K562 (cell line): Measurements from ENCODE around the gene RPL29. TPM values are rescaled to one million over a fixed set of nuclear protein-coding genes. Genes with fewer than 3 reads are reported as not detected.
A peak's percentile ranks its signal among the peaks of the same experiment; 100 is the strongest.

Experiments
- ATAC-seq: fragments of 200-7000 bp; cut with Tn5 transposase; 3 replicates; pipeline ENCODE4 v1.9.1; 2020; ENCODE audit warnings: moderate library complexity
- BruUV-seq: library from RNA; stranded (reverse); fragments of 400-500 nt; replicated peaks from 2 replicates; lab custom pipeline; 2021; lab: Mats Ljungman, UMichigan
- CTCF ChIA-PET: fragments of 300-600 bp; formaldehyde crosslinking; extraction: SDS; loops from one replicate; lab custom pipeline; 2021; ENCODE audit warnings: low intra/inter-chr PET ratio; lab: Yijun Ruan, JAX
- POLR2A ChIA-PET: fragments of 300-600, 350-650 bp; sonication (Branson Sonifier 250); formaldehyde crosslinking; extraction: SDS; loops from one replicate; lab custom pipeline; 2021; ENCODE audit warnings: antibody characterized with exemption, inconsistent platforms; lab: Yijun Ruan, JAX
- DNase-seq, 4 experiments: peaks; one replicate each; pipeline versions ENCODE4 v3.0.0 to v3.0.0-alpha.2; 2011 to 2018; ENCODE audit warnings: low spot score in 3 of 4, mixed read lengths in 3 of 4; ENCODE audit errors: extremely low read depth in 1 of 4
- FAIRE-seq: peaks from 2 replicates; lab custom pipeline; 2011; peaks lifted over from hg19 to GRCh38; lab: Jason Lieb, UNC
- H2AFZ ChIP-seq: 2 replicates; pipeline ENCODE4 v1.6.0; 2011; ENCODE audit warnings: low read depth, low read length, control low read depth, inconsistent platforms
- H3K27ac ChIP-seq: fragments of 200-600 bp; 3 replicates; pipeline ENCODE4 v1.8.0; 2011; ENCODE audit warnings: low read depth, mild to moderate bottlenecking, control low read depth, inconsistent platforms, low read length, moderate library complexity, mixed read lengths; ENCODE audit errors: extremely low read depth
- H3K27me3 ChIP-seq, 2 experiments: fragments of 300-600 bp in 1 of 2; 2 replicates in 1 of 2; 3 replicates in 1 of 2; pipeline versions ENCODE4 v1.6.0 to v1.8.0; 2011; ENCODE audit warnings: inconsistent platforms in 2 of 2, low read length in 2 of 2, mild to moderate bottlenecking in 1 of 2, mixed read lengths in 1 of 2, moderate library complexity in 1 of 2; ENCODE audit not compliant: control insufficient read depth in 2 of 2, insufficient read depth in 2 of 2
- H3K36me3 ChIP-seq: fragments of 300-600 bp; 3 replicates; pipeline ENCODE4 v1.8.0; 2011; ENCODE audit warnings: mild to moderate bottlenecking, low read length, inconsistent platforms; ENCODE audit not compliant: control insufficient read depth, insufficient read depth
- H3K4me1 ChIP-seq, 2 experiments: fragments of 200-600 bp in 1 of 2; replicated peaks in 1 of 2; 2 replicates in 1 of 2; 3 replicates in 1 of 2; pipeline versions ENCODE4 v1.5.1 to v1.8.0; 2011; ENCODE audit warnings: inconsistent platforms in 2 of 2, low read length in 2 of 2, mild to moderate bottlenecking in 1 of 2, mixed read lengths in 1 of 2, moderate library complexity in 1 of 2; ENCODE audit not compliant: control insufficient read depth in 2 of 2, insufficient read depth in 2 of 2
- H3K4me2 ChIP-seq: 2 replicates; pipeline ENCODE4 v1.6.1; 2011; ENCODE audit warnings: low read length, control low read depth, inconsistent platforms, mixed read lengths; ENCODE audit not compliant: insufficient read depth
- H3K4me3 ChIP-seq: fragments of 200-600 bp; sonication (generic), shearing (Covaris generic); 2 replicates; pipeline ENCODE4 v1.5.1; 2016; ENCODE audit warnings: control low read depth, inconsistent platforms
- H3K79me2 ChIP-seq: fragments of 200-600 bp; 3 replicates; pipeline ENCODE4 v1.8.0; 2011; ENCODE audit warnings: low read length, inconsistent platforms; ENCODE audit not compliant: control insufficient read depth, insufficient read depth
- H3K9ac ChIP-seq, 2 experiments: 2 replicates each; pipeline versions ENCODE4 v1.6.0 to v1.6.1; 2011; ENCODE audit warnings: low read depth in 2 of 2, low read length in 2 of 2, control low read depth in 1 of 2, inconsistent platforms in 1 of 2, mild to moderate bottlenecking in 1 of 2, mixed read lengths in 1 of 2; ENCODE audit not compliant: insufficient read depth in 1 of 2
- H3K9me1 ChIP-seq: one replicate; pipeline ENCODE4 v1.6.0; 2011; ENCODE audit warnings: inconsistent platforms, mild to moderate bottlenecking, low read length, moderate library complexity; ENCODE audit not compliant: control insufficient read depth, insufficient read depth
- H3K9me3 ChIP-seq: replicated peaks from 2 replicates; pipeline ENCODE4 v1.5.1; 2011; ENCODE audit warnings: low read depth, low read length, inconsistent platforms; ENCODE audit not compliant: control insufficient read depth, insufficient read depth
- H4K20me1 ChIP-seq: replicated peaks from 2 replicates; pipeline ENCODE4 v1.6.1; 2011; ENCODE audit warnings: low read length, inconsistent platforms, mixed read lengths; ENCODE audit not compliant: control insufficient read depth, insufficient read depth
- BCOR ChIP-seq: fragments of 450-650 bp; IDR thresholded peaks from 2 replicates; pipeline ENCODE4 v1.6.1; 2016
- CBFA2T3 ChIP-seq: fragments of 450-650 bp; IDR thresholded peaks from 2 replicates; pipeline ENCODE4 v1.6.1; 2017
- KLF13 ChIP-seq: fragments of 450-650 bp; IDR thresholded peaks from 2 replicates; pipeline ENCODE4 v1.6.1; 2016; ENCODE audit warnings: missing genetic modification characterization, low read depth, mild to moderate bottlenecking, missing compliant biosample characterization, moderate library complexity, borderline replicate concordance
- ZFP36 ChIP-seq: fragments of 150-350 bp; IDR thresholded peaks from 2 replicates; pipeline ENCODE4 v1.6.1; 2018; ENCODE audit warnings: low read length, low read depth; ENCODE audit not compliant: partially characterized antibody
- ZKSCAN3 ChIP-seq: fragments of 250-450 bp; sonication (Bioruptor Pico); IDR thresholded peaks from 2 replicates; pipeline ENCODE4 v1.4.0; 2020
- ZNF436 ChIP-seq: fragments of 250-450, 450-650 bp; sonication (Bioruptor Pico); formaldehyde crosslinking; IDR thresholded peaks from 2 replicates; pipeline ENCODE4 v1.7.0; 2020; ENCODE audit warnings: mild to moderate bottlenecking
- WGBS: fragments of 100-300 bp; shearing (Covaris generic); methylation state at CpG from one replicate; pipeline ENCODE4 v1.1.6; 2016; ENCODE audit warnings: low coverage, mixed read lengths; ENCODE audit not compliant: insufficient coverage; ENCODE audit errors: missing lambda C conversion rate; 5-methylcytosine and 5-hydroxymethylcytosine counted together
- in situ Hi-C: fragments of 300-500 bp; cut with MboI; formaldehyde crosslinking; loops from 4 replicates; pipeline ENCODE4 v1.15.0; 2018; ENCODE audit warnings: inconsistent platforms, mixed read lengths
- intact Hi-C: fragments of 100-400 bp; cut with micrococcal nuclease; formaldehyde crosslinking; loops from 2 replicates; pipeline ENCODE4 v1.14.2; 2022
- polyA plus RNA-seq, 8 experiments: library from polyadenylated mRNA; depleted of rRNA in 4 of 8; stranded (reverse) in 5 of 8; unstranded in 3 of 8; fragments of >200 nt; fragmentation: Nextera tagmentation in 2 of 8; fragmentation: Illumina TruSeq in 1 of 8; extraction: Ambion mirVana in 2 of 8; extraction: Trizol in 1 of 8; gene quantifications; 2 replicates each; pipeline versions ENCODE4 v1.2.1 to v1.2.3, GENCODE V29; 2011 to 2014; ENCODE audit warnings: inconsistent platforms in 1 of 8, missing spikeins in 1 of 8
- total RNA-seq, 7 experiments: library from RNA; depleted of rRNA in 6 of 7; stranded (reverse); fragments of >200 nt in 6 of 7; fragmentation: Illumina TruSeq in 2 of 7; extraction: Trizol in 2 of 7; gene quantifications; 2 replicates each; pipeline versions ENCODE4 v1.2.1 to v1.2.3, GENCODE V29; 2011 to 2021; ENCODE audit warnings: low replicate concordance in 1 of 7
- TF ChIP-seq, protein P1 (sequence below): fragments of 450-650 bp; IDR thresholded peaks from 2 replicates; pipeline ENCODE4 v1.6.1; 2016
- TF ChIP-seq, protein P2 (sequence below): fragments of 250-450 bp; sonication (Bioruptor Pico); IDR thresholded peaks from 2 replicates; pipeline ENCODE4 v1.9.0; 2021; ENCODE audit warnings: mild to moderate bottlenecking, inconsistent platforms
- TF ChIP-seq, protein P3 (sequence below): sonication (generic); formaldehyde crosslinking; IDR thresholded peaks from 2 replicates; pipeline ENCODE4 v1.8.0; 2023; ENCODE audit warnings: mild to moderate bottlenecking, missing genetic modification reagents

Gene RPL29
- total and polyA plus RNA-seq, 9 of the 15 experiments (the other 6 are each of a cell fraction or from before 2014, with no cell fraction given), result 568 to 1,475 (median 1,104) TPM

DNA sequence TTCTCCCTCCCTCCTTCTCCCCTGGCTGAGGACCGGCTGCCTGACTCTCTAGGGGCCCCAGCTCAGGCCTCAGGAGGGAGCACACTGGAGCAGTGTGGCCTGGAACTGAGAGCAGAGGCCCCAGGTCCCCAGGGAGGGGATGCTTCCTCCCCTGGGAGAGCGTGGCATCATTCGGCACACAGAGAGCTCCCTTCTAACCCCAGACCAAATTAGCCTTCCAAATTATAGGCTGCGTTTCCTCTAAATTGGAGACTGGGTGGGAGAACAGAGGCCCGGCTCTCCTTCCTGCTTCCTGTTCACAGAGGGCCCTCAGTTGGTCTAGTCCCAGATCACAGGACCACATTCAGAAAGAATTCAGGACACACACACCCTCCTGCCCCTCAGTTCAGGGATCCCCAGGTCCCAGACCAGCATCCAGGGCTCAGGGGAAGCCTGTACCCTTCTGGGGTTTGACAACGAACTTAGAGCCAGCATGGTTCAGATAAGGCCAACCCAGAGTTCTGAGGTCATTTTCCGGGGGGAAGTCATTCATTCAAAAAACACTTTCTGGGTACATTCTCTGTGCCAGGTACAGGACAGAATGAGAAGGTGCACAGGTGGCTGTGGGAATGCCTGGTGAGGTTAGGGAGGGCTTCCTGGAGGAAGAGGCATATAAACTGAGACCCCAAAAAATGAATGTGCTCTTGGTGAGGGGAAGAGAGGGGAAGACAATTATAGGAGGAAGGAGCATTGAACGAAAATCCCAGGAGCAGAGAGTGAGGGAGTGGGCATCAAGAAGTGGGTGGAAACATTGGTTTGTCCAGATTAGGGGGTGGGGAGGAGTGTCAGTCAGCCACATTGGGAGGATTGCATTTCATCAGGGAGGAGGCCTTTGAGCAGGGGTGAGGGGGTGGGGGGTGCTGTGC, 28.4 kb upstream of the RPL29 start:
- CTCF ChIA-PET, result no interaction called here
- H3K27me3 ChIP-seq, result no peaks in the 10 kb centered on the region
- H3K4me3 ChIP-seq, result no peak overlapping the region
- no peak for ATAC-seq
- DNase-seq, result no peak
- no TSS peak for BruUV-seq
- TF ChIP-seq CBFA2T3, result 0 out of 2 replicates have a peak, but pooled peaks have one; percentile 4
- TF ChIP-seq BCOR, result peak; percentile 72
- TF ChIP-seq, protein P1, sequence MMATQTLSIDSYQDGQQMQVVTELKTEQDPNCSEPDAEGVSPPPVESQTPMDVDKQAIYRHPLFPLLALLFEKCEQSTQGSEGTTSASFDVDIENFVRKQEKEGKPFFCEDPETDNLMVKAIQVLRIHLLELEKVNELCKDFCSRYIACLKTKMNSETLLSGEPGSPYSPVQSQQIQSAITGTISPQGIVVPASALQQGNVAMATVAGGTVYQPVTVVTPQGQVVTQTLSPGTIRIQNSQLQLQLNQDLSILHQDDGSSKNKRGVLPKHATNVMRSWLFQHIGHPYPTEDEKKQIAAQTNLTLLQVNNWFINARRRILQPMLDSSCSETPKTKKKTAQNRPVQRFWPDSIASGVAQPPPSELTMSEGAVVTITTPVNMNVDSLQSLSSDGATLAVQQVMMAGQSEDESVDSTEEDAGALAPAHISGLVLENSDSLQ, result peak; percentile 32; the same call in 1 of the 2 replicates
- TF ChIP-seq, protein P2, sequence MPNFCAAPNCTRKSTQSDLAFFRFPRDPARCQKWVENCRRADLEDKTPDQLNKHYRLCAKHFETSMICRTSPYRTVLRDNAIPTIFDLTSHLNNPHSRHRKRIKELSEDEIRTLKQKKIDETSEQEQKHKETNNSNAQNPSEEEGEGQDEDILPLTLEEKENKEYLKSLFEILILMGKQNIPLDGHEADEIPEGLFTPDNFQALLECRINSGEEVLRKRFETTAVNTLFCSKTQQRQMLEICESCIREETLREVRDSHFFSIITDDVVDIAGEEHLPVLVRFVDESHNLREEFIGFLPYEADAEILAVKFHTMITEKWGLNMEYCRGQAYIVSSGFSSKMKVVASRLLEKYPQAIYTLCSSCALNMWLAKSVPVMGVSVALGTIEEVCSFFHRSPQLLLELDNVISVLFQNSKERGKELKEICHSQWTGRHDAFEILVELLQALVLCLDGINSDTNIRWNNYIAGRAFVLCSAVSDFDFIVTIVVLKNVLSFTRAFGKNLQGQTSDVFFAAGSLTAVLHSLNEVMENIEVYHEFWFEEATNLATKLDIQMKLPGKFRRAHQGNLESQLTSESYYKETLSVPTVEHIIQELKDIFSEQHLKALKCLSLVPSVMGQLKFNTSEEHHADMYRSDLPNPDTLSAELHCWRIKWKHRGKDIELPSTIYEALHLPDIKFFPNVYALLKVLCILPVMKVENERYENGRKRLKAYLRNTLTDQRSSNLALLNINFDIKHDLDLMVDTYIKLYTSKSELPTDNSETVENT (CRISPR knock-in tag), result no peak
- no peak for TF ChIP-seq KLF13
- TF ChIP-seq, protein P3, sequence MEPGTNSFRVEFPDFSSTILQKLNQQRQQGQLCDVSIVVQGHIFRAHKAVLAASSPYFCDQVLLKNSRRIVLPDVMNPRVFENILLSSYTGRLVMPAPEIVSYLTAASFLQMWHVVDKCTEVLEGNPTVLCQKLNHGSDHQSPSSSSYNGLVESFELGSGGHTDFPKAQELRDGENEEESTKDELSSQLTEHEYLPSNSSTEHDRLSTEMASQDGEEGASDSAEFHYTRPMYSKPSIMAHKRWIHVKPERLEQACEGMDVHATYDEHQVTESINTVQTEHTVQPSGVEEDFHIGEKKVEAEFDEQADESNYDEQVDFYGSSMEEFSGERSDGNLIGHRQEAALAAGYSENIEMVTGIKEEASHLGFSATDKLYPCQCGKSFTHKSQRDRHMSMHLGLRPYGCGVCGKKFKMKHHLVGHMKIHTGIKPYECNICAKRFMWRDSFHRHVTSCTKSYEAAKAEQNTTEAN, result no peak
- no peak for TF ChIP-seq ZKSCAN3 (CRISPR knock-in tag)
- TF ChIP-seq ZFP36, result peak; percentile 95
- peak; percentile 67; the same call in 1 of the 2 replicates for TF ChIP-seq ZNF436 (CRISPR knock-in tag)
- TF ChIP-seq, all 486 proteins: peak for 5
- intact Hi-C loops, result no loop called here
- no peaks in the 10 kb centered on the region for H3K36me3 ChIP-seq
- H3K4me2 ChIP-seq, result no peak overlapping the region
- H3K79me2 ChIP-seq, result no peaks in the 10 kb centered on the region
- in situ Hi-C loops, result loop anchor here (25.0 kb wide), 1 partner anchor 363 kb away; no protein-coding TSS in a partner anchor
- no peak overlapping the region for H3K27ac ChIP-seq
- H3K9me3 ChIP-seq, result no peaks in the 10 kb centered on the region
- FAIRE-seq, result no peak
- no peak overlapping the region; the same call in 1 of the 2 replicates for H2AFZ ChIP-seq
- H3K9me1 ChIP-seq, result no peaks in the 10 kb centered on the region
- POLR2A ChIA-PET, result no interaction called here
- 53% methylated on average over 5 of the region's 8 CpGs for WGBS
- H3K9ac ChIP-seq, result no peak overlapping the region; a peak in 1 of 4 replicates
- no peaks in the 10 kb centered on the region for H4K20me1 ChIP-seq
- H3K4me1 ChIP-seq, result peaks cover 30 to 35% of the 10 kb centered on the region in 2 experiments
